Left hindlimb (tissue), 1 donor: ENCODE measurements around the gene BATF.

Experiments
- DNase-seq: peaks from one replicate; pipeline ENCODE4 v3.0.0-alpha.2; 2018

BATF gene

GRCh38 chr14:75563931-75564330, 41.7 kb downstream of the BATF start:
- no peak for DNase-seq

DNA sequence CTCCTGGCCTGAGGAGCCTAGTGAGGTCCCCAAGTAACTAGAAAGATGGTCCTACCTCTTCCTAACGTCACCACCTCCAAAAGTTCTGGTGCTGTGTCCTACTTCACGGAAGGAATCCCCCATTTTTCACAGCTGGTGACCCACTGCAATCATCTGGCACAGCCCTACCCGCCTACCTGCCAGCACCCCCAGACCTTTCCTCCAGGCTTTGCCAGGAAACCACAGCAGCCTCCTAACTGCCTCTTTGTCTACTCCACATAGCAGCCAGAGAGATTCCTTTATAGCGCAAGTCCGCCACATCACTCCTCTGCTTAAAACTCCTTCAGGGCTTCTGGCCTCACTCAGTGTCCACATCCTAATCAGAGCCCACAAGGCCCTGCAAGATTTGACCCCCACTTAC, 42.8 kb downstream of the BATF start:
- no peak for DNase-seq

GRCh38 chr14:75566321-75566720, 44.1 kb downstream of the BATF start:
- no peak for DNase-seq

DNA sequence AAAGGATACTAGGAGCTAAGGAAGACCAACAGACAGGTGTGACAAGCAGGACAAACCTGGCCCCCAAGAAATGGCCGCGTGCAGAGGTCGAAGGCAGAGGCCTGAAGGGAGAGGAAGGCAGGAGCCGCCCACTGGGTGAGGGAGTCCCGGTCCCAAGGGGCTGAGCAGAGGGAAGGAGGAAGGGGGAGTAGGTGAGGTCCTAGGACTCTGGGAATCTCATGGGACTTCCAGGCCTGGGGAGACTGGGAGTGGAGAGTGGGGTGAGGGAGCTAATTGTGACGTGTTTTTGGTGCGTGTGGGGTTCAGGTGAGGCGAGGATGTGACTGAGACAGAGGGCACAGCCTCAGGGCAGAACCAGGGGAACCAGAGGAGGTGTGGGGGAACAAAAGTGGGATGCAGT, 44.5 kb downstream of the BATF start:
- no peak for DNase-seq

- no peak for DNase-seq
These were observed 45.9 kb downstream of the BATF start for GRCh38 chr14:75568140-75568539.

GRCh38 chr14:75568791-75569190, 46.5 kb downstream of the BATF start:
- DNase-seq = no peak

DNA sequence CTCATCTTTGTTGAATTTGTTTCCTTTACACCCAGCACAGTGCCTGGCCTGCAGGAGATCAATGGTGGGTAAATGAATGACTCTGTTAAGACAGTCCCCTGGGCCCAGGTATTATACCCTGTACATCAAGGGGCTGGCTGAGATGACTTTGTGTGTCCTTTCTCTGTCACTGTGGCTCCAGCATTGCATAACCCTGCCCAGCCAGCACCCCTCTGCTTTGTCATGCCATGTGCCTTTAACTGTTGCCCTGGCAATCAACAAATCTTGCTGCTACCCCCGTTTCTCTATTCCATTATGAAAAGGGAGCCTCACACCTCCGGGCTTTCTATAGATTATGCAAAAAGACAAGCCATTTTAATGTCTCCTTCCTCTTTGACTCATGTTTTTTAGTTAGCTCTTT, 48.5 kb downstream of the BATF start:
- no peak for DNase-seq

DNA sequence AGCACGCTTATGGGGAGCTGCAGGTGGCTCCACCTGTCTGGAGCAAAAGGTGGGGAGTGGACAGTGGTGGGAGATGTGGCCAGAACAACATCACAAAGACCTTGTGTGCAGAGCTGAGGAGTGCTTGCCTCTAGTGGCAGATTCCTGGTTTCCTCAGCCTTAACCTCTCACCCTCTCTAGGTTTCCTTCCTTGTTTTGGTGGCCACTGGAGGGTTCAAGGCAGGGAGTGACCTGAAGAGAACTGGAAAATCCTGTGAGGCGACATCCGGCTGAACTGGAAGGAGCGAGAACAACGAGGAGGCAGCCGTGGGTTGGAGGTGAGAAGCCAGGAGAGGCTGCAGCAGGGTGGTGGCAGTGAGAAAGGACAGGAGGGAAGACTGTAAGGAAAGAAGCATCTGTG, 49.8 kb downstream of the BATF start:
- DNase-seq = no peak

DNA sequence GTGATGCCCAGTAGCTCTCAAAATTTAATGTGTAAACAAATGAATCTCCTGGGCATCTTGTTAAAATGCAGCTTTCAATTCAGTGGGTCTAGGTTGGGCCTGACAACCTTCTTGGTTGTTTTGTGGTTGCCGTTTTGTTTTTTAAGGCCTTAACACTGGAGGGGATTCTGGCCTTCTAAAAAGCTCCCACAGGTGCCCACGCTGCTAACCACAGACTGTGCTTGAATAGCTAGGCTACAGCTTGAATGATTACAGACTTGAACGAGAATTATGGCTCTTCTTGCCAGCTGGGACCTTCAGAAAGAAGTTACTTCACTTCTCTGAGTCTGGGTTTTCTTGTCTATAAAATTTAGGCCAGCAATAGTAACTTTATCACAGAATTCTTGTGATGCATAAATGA, 54.8 kb downstream of the BATF start:
- DNase-seq = no peak

GRCh38 chr14:75577729-75578101, 55.4 kb downstream of the BATF start:
- DNase-seq = peak; percentile 80

DNA sequence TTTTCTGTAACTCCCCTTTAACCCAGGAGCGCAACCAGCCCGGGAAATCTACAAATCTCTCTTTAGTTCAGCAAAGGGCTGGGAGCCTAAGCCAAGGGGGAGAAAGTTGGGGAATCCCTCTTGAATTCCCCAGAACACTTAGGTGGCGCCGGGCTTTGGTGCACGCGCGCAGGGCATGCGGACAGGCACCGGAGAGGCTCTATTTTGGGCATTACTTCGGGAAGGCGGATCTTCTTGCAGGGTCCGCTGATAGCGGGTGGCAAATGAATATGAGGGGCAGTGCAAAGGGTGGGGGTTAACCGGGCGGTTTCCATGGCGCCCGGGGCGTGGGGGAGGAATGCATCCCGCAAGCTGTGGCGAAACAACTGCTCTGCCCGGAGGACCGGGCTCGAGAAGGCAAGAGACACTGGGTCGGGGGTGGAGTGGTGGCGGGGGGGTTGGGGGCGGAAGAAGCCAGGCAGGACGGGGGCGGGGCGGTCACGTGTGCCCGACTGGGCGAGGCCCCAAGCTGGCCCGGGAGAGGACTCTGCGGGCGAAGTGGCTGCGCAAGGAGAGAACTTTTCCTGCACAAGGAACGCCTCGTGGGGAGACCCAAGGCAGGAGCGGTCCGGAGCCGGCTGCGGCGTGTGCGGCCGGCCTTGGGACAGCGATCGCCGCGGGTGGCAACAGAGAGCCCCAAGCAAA, 56.0 kb downstream of the BATF start, which contains the start of gene FLVCR2:
FLVCR2 (plus strand) TSS at position 519 of the 684 bp plus-strand sequence. CDS start 353 bp downstream, outside the sequence.
- peak; percentile 87 for DNase-seq

GRCh38 chr14:75578786-75579337, 56.6 kb downstream of the BATF start:
- no peak for DNase-seq

GRCh38 chr14:75579338-75579864, 57.1 kb downstream of the BATF start:
- no peak for DNase-seq

DNA sequence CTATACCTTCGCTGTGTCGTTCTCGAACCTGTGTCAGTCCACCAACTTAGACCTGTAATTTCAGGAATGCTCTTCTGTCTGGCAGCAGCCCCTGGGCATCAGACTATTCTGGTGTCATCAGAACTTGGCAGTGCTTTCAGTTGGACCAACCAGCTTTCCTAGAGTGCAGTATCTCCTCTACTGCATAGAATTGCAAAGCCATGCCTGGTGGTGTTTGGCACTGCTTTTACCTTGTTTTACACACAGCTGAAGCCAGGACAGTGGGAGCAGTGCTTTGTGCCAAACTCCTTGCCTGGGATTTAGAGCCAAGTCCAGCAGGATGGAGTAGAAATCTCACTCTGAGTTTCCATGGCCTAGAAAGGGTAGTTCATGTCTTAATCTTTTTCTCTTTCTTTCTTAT, 57.6 kb downstream of the BATF start:
- no peak for DNase-seq

GRCh38 chr14:75587388-75587787, 65.1 kb downstream of the BATF start:
- DNase-seq = no peak

DNA sequence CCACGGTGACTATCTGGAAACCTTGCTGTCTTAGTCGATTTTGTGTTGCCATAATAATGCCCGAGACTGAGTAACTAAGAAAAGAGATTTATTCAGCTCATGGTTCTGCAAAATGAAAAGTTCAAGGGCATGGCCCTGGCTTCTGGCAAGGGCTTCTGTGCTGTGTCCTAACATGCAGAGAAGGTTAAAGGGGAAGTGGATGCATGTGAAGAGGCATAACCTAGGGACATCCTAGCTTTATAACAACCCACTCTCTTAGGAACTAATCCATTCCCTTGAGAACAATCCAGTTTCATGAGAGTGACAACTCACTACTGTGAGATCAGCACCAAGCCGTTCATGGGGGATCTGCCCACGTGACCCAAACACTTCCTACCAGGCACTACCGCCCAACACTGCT, 67.7 kb downstream of the BATF start:
- DNase-seq = no peak

GRCh38 chr14:75591331-75591946, 69.2 kb downstream of the BATF start:
- no peak for DNase-seq

GRCh38 chr14:75591987-75592575, 69.8 kb downstream of the BATF start:
- DNase-seq = no peak

DNA sequence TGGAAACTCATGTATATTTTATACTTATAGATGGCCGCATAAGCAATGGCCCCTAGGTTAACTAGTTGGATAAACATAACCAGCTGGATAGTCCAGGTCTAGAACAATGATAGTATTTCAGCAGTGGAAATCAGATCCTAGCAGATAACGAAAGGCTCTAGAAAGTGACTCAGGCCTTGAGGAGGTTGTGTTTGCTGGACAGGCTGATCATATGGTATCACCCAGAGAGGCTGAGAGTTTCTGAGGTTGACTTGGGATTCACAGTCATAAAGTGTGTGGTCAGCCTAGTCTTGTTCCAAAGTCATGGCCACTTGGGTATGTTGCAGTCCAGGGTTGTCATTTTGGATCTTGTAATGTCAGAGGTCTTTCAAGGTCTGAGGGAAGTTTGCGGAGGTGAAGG, 73.0 kb downstream of the BATF start:
- no peak for DNase-seq
